HCEC 1CT (cell line): ENCODE data around the gene TTC8.
A peak's percentile ranks its signal among the peaks of the same experiment; 100 is the strongest.
"Not testable (repeated sequence)": the region's sequence is repeated elsewhere in the genome, so short reads cannot be mapped to it uniquely, and the experiment has no call there.

Experiments
- DNase-seq: peaks from one replicate; pipeline ENCODE4 v3.0.0-alpha.2; 2017

TTC8 gene

GRCh38 chr14:88825503-88825902 lies 1.1 kb downstream of the TTC8 start:
- no peak for DNase-seq

GRCh38 chr14:88829188-88829587 lies 4.7 kb downstream of the TTC8 start:
- no peak for DNase-seq

- DNase-seq = no peak
Measured at GRCh38 chr14:88829685-88830302, 5.3 kb downstream of the TTC8 start.

GRCh38 chr14:88831284-88831683 lies 6.8 kb downstream of the TTC8 start:
- peak; percentile 75 for DNase-seq

GRCh38 chr14:88834883-88835431 lies 10.5 kb downstream of the TTC8 start:
- peak; percentile 82 for DNase-seq

- peak; percentile 32 for DNase-seq
Measured at GRCh38 chr14:88835661-88836060, 11.2 kb downstream of the TTC8 start.

GRCh38 chr14:88837495-88837894 lies 13.0 kb downstream of the TTC8 start:
- no peak for DNase-seq

GRCh38 chr14:88838015-88838414 lies 13.6 kb downstream of the TTC8 start:
- no peak for DNase-seq

GRCh38 chr14:88840926-88841325 lies 16.5 kb downstream of the TTC8 start:
- DNase-seq = no peak

- DNase-seq = peak; percentile 49
Measured at GRCh38 chr14:88841741-88842140, 17.3 kb downstream of the TTC8 start.

GRCh38 chr14:88842414-88842813 lies 18.0 kb downstream of the TTC8 start:
- DNase-seq = no peak

- DNase-seq = no peak
Measured at GRCh38 chr14:88844980-88845491, 20.6 kb downstream of the TTC8 start.

- peak; percentile 67 for DNase-seq
Measured at GRCh38 chr14:88848571-88848970, 24.1 kb downstream of the TTC8 start.

GRCh38 chr14:88849716-88850115 lies 25.3 kb downstream of the TTC8 start:
- DNase-seq = no peak

GRCh38 chr14:88851587-88851986 lies 27.1 kb downstream of the TTC8 start:
- no peak for DNase-seq

GRCh38 chr14:88852632-88853031 lies 28.2 kb downstream of the TTC8 start:
- no peak for DNase-seq

- no peak for DNase-seq
Measured at GRCh38 chr14:88853129-88853528, 28.7 kb downstream of the TTC8 start.

GRCh38 chr14:88856786-88857366 lies 32.4 kb downstream of the TTC8 start:
- peak; percentile 37 for DNase-seq

GRCh38 chr14:88857861-88858260 lies 33.4 kb downstream of the TTC8 start:
- DNase-seq = not testable (repeated sequence)

- not testable (repeated sequence) for DNase-seq
Measured at GRCh38 chr14:88859118-88859517, 34.7 kb downstream of the TTC8 start.

- DNase-seq = no peak
Measured at GRCh38 chr14:88863167-88863566, 38.7 kb downstream of the TTC8 start.

- DNase-seq = no peak
Measured at GRCh38 chr14:88864198-88864597, 39.7 kb downstream of the TTC8 start.

GRCh38 chr14:88866305-88866704 lies 41.9 kb downstream of the TTC8 start:
- peak; percentile 16 for DNase-seq

- DNase-seq = peak; percentile 12
Measured at GRCh38 chr14:88868558-88869159, 44.2 kb downstream of the TTC8 start.
